SKM-1 treated with dmso at 0.1 percent for 144 hours (cell line): Measurements from ENCODE around the gene HCN1.
"Not testable (repeated sequence)": the region's sequence is repeated elsewhere in the genome, so short reads cannot be mapped to it uniquely, and the experiment has no call there.

Experiments used
- DNase-seq: peaks from one replicate; lab custom pipeline; 2025; ENCODE audit not compliant: unreplicated experiment; lab: John Stamatoyannopoulos, UW

HCN1 gene

GRCh38 chr5:45437752-45438151 is 258.4 kb downstream of the HCN1 start:
- no peak for DNase-seq

DNA sequence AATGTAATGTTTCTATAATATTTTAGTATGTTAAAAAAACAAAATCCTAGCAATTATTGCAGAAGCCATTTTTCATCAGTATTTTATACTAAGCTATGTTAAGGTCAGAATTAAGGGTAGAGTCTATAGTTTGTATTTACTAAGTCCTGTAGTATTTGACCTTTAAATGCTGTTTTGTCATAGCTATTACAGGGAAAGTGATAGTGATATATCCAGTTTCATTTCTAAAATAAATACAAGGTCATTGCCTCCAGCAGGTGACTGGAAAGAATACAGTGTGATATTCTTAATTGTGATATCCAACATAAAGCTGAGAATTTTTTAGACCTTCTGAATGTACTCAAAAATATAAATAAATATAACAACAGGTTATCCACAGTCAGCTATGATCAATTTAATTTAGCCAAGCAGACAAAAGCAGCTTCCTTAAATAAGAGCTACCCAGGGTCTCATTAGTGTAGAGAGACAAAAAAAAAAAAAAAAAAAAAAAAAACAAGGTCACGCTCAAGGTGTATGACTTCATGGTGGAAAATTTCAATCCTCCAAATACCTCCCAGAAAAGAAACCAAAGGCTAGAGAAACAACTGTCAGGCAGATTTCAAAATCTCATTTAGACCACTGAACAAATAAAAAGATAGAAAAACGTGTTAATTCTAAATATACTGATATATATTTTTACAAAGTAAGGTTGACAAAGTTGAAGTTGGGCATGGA is 278.7 kb downstream of the HCN1 start:
- no peak for DNase-seq

- DNase-seq: no peak
Observed at GRCh38 chr5:45414620-45415573, 281.3 kb downstream of the HCN1 start.

DNA sequence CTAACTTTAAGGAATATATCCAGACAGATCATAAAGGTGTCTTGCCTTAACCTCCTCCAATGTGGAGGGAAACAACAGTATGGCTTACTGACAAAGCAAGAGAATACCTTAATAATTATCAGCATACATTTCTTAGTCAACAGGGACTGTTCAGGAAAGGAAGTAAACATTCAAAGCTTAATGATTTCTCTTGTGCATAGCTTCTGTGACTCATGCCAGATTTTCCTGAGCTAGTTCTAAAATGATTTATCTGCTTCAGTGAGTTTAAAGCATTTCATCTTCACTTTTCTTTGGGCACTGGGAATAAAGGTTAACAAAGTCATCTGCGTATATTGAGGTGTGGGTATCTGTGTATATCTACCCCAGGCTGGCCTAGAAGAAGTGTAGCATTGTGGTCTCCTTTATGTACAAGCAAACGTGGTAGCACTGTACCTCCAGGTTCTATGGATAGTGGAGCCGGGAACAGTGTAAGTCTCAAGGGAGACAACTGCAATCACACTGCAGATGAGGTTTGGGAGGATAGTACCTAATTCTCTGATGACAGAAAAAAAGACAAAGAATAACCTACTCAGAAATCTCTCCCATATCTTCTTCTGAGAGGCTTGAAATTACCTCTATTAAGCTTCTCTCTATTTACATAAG is 284.1 kb downstream of the HCN1 start:
- DNase-seq: no peak

DNA sequence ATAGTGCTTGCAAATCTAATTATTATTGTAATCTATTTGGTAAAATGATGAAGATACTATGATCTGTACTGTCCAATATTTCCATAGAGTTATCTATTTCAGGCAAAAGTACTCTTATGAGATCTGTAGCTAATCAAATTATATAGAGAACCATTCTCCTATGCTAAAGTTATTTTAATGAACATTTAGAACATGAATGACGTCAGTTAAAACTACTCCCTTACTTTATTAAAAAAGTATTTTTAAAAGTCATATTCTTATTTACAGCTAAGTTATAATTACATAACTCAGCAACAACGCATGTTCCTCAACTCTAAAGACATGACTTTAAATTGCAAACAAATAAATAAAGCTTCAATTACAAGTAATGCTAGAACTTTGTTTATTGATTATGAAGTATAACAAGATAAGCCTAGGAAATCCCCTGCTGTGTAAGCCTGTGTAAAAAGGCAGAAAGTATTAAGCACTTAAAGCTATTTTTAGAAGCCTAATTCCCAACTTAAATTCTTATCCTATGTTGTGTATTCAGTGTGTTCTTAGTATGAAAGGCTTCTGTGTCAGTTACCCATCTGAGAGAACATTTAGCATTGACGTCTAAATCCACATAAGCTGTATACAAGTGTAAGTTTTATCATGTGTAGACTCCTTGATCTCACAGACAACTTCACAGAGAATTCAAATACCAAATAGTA is 285.7 kb downstream of the HCN1 start:
- no peak for DNase-seq

- DNase-seq: no peak
Observed at GRCh38 chr5:45408067-45408466, 288.1 kb downstream of the HCN1 start.

DNA sequence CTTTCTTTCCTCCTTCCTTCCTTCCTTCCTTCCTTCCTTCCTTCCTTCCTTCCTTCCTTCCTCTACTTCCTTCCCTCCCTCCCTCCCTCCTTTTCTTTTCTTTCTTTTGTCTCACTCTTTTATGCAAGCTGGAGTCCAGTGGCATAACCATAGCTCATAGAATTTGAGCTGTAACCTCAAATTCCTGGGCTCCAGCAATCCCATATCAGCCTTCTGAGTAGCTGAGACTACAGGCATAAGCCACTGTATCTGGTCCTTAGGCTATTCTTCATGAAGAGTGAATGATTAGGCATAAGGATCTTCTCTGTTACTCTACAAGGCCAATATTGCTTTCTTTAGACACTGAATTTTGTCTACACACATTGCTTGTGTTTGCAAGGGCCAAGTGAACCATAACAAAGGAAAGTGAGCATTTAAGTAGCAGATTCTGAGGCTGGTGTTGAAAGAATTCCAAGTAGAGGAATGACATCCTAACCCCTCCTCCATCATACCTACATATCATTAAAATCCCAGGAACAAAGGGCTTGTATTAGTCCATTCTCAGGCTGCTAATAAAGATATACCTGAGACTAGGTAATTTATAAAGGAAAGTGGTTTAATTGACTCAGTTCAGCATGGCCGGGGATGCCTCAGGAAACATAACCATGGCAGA is 293.2 kb downstream of the HCN1 start:
- DNase-seq: no peak

DNA sequence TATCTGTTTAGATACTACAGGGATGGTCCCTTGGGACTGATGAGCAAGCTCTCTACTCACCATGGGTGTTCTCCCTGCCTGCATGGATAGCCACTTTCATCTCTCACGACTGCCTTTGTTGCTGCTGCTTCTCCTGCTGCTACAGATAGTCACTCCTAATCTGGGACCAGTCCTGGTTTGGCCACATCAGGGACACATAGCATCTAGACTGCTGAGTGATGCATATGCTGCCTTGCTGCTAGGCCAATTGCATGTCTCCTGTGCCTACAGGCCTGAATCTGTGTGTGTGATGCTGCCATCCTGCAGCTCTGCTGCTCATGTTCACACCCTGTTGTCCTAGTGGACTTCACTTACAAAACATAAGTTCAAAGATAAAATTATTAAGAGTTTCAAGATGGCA is 297.1 kb downstream of the HCN1 start:
- DNase-seq: no peak

DNA sequence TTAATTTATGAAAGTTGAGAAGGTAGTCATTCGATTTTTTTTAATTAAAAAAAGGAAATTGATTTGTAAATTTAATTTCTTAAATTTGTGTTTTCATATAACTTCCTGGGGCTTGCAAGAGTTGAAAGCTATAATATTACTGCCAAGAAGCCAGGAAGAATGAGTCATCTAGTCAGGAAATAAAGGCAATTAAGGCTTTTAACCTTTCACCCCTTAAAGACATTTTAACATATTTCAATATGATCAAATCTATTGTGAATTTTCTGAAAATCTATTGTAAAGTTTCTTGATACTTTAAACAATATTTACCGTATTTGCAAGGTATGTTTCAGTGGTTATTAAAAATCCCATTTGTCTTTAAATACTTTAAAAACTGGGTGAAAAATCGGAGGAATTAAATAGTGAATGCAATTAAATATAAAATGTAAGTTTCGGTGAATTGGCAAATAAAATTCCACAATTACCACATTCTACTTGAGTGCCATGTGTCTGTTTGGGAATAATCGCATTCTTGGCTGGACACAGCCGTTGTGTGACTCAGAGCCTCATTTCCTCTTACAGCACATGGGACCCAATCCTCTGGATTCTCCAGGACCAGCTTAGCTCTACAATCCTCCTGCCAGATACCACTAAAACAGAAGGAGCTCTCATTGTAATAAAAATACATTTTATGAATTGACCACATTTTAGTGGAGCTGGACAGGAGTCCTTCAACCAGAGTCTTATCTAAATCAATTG is 310.7 kb downstream of the HCN1 start:
- no peak for DNase-seq

- DNase-seq: no peak
Observed at GRCh38 chr5:45383985-45384384, 312.2 kb downstream of the HCN1 start.

DNA sequence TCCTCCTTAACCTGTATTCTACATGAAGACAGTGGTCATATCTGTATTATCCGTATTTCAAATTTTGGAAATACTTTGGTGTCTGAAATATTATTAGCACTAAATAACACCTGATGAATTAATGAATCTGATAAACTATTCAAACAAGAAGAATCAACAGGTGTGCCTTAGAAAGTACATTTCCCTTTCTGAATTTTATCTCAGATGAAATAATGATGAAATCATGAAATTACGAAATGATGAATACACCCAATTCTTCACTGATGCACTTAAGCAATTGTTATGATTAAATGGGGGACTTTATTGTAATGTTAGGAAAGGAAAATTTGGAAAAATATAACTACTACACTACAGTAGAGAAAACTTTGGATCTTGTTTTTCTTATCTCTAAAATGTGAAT is 313.6 kb downstream of the HCN1 start:
- no peak for DNase-seq

DNA sequence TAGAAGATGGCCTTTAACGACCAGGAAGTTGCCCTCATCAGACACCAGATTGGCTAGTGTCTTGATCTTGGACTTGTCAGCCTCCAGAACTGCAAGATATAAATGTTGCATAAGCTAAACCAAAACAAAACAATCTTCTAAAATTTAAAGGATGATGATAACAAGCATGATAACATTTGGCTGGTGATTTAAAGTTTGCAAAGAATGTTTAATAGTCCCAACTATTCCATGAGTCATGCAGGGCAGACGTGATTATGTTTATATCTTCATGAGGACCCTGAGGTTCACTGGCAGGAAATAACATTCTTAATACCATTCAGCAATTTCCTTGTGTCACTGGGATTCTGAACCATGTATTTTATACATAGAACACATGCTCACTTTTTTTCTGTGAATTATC is 319.8 kb downstream of the HCN1 start:
- no peak for DNase-seq

DNA sequence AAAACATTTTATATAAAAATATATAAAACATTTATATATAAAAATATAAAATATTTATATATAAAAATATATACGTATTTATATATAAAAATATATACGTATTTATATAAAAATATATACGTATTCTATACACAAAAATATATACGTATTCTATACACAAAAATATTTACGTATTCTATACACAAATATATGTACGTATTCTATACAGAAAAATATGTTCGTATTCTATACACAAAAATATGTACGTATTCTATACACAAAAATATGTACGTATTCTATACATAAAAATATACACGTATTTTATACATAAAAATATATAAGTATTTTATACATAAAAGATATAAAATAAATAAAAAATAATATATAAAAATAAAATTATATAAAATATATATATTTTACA is 323.6 kb downstream of the HCN1 start:
- no peak for DNase-seq

GRCh38 chr5:45371423-45371822 is 324.8 kb downstream of the HCN1 start:
- not testable (repeated sequence) for DNase-seq

GRCh38 chr5:45355189-45355992 is 340.8 kb downstream of the HCN1 start:
- DNase-seq: no peak

DNA sequence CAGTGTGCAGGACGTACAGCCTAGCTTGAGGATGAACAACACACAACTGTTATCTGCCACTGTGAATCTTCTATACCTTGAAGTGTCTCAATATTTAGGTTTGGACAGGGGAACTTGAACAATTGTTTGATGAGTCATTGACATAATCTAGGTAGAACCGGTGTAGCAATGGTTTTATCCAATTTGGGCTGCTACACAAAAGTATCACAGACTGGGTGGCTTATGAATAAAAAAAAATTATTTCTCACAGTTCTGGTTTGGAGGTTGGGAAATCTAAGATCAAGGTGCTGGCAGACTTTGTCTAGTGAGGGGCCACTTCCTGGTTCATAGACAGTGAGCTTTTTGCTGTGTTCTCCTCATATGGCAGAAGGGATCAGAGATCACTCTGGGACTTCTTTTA is 359.7 kb downstream of the HCN1 start:
- DNase-seq: no peak

GRCh38 chr5:45335978-45336377 is 360.2 kb downstream of the HCN1 start:
- DNase-seq: no peak

DNA sequence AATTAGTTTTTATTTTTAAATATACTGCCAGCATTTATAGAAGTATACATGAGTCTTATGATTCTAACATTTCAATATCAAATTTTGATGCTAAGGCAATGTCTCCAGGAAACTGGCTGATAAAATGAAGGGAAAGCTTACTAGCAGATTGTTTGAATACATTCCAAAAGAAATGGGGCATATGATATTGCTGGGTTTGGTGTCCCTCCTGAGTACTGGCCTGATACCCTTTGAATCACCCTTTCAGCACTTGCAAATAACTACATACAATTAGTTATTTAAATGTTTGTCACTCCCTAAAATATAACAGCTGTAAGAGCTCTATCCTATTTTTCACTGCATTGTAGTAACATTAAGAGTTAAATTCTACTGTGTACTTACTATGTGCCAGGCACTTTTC is 360.8 kb downstream of the HCN1 start:
- no peak for DNase-seq

DNA sequence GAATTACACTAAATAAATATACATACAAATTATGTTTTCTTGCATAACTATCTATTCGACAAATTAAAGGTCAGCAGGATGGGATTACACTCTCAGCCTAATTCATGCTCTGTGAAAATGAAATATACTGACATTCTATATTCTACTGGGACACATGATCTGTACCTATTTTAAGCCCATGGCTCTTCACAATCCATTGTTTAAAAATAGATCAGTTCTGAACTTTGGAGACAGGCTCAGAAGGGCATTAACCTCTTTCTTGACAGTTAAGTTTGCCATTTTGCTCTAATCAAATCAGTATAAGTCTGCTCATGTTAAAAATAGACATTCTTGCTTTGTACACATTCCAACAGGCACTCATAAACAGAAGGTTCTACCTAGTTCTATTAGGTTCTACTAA is 361.2 kb downstream of the HCN1 start:
- no peak for DNase-seq
